GM21526 (cell line): ENCODE results near the gene TXLNA.
"Not testable (repeated sequence)": the region's sequence is repeated elsewhere in the genome, so short reads cannot be mapped to it uniquely, and the experiment has no call there.

Source experiments
- ATAC-seq: cut with Tn5 transposase; IDR thresholded peaks from one replicate; pipeline ENCODE4 v1.9.1; 2021; ENCODE audit warnings: moderate library complexity; ENCODE audit not compliant: unreplicated experiment, low FRiP score

Gene TXLNA

GRCh38 chr1:32179443-32180185 is at the start of gene TXLNA:
Gene TXLNA (plus strand): TSS chr1:32179675. CDS start chr1:32180346, 671 bp downstream.
- ATAC-seq, result peak; percentile 69

GRCh38 chr1:32133950-32134280 is 45.6 kb upstream of the TXLNA start:
- ATAC-seq, result not testable (repeated sequence)

- ATAC-seq, result no peak
Measured at GRCh38 chr1:32137111-32137510, 42.4 kb upstream of the TXLNA start.

GRCh38 chr1:32138965-32139364 is 40.5 kb upstream of the TXLNA start:
- no peak for ATAC-seq

GRCh38 chr1:32142446-32143301 is 36.8 kb upstream of the TXLNA start:
- no peak for ATAC-seq

- ATAC-seq, result not testable (repeated sequence)
Measured at GRCh38 chr1:32143302-32143695, 36.2 kb upstream of the TXLNA start.

- ATAC-seq, result no peak
Measured at GRCh38 chr1:32144033-32144432, 35.4 kb upstream of the TXLNA start.

GRCh38 chr1:32147799-32148198 is 31.7 kb upstream of the TXLNA start:
- not testable (repeated sequence) for ATAC-seq

GRCh38 chr1:32150847-32151246 is 28.6 kb upstream of the TXLNA start:
- ATAC-seq, result no peak

- ATAC-seq, result no peak
Measured at GRCh38 chr1:32151319-32151787, 28.1 kb upstream of the TXLNA start.

GRCh38 chr1:32159189-32159588 is 20.3 kb upstream of the TXLNA start:
- no peak for ATAC-seq

- ATAC-seq, result no peak
Measured at GRCh38 chr1:32163405-32163804, 16.1 kb upstream of the TXLNA start.

GRCh38 chr1:32165633-32166032 is 13.8 kb upstream of the TXLNA start:
- ATAC-seq, result not testable (repeated sequence)

GRCh38 chr1:32170991-32171390 is 8.5 kb upstream of the TXLNA start:
- ATAC-seq, result no peak

- ATAC-seq, result no peak
Measured at GRCh38 chr1:32172621-32173245, 6.7 kb upstream of the TXLNA start.

- ATAC-seq, result no peak
Measured at GRCh38 chr1:32178380-32179192, 889 bp upstream of the TXLNA start.

GRCh38 chr1:32179193-32179442 is 357 bp upstream of the TXLNA start:
- ATAC-seq, result peak; percentile 6

GRCh38 chr1:32180186-32181060 is 948 bp downstream of the TXLNA start:
- no peak for ATAC-seq

GRCh38 chr1:32181065-32181464 is 1.6 kb downstream of the TXLNA start:
- no peak for ATAC-seq

- ATAC-seq, result no peak
Measured at GRCh38 chr1:32181563-32181962, 2.1 kb downstream of the TXLNA start.
